ENCODE results near the gene MYPN. TPM values are rescaled to one million over a fixed set of nuclear protein-coding genes. Genes with fewer than 3 reads are reported as not detected.
"Not testable (repeated sequence)": the region's sequence is repeated elsewhere in the genome, so short reads cannot be mapped to it uniquely, and the experiment has no call there.

MYPN gene
- total RNA-seq, 1 experiment from 2014 or later: not detected

DNA sequence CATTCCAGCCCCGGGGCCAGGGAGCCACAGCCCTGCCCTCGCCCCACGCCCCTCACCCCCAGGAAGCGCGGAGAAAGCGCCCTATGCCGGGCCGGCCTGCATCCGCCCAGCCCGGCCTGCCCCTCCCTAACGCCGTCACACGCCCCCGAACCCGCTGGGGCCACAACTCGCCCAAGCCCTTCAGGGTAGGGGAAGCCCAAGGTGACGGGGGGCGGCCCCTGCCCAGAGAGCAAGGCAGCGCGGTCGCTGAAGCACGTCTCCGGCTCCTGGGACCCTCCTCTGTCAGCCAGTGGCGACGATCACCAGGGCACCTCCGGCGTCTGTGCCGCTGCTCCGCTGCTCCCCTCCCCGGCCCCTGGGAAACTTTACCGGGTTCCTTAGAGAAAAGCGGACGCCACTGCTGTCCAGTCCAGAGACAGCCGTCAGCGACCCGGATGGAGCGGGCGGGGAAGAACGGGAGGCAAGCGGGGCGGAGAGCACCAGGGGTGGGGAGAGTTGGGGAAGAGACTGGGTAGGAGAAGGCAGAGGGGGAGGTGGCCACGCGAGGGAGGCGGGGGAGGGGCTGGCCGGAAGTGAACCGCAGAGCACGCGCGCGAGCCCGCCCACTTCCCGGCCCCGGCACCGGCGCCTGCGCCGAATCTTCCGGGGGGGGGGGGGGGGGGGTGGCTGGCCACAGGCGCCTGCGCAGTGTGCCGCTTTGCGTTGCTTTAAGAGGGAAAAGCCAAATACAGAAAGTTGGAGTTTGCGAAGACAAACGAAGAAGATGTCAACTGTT lies 34.3 kb upstream of the MYPN start, which contains the start of gene HERC4:
HERC4 (minus strand) TSS at position 509 of the 775 bp plus-strand sequence. CDS start 2,175 bp downstream, outside the sequence.
- Histone ChIP-seq H3K4me3 (ENCODE audit: low read depth, low read length) (peak within 1 kb of the TSS; percentile 91), H3K9me3 (no peaks in the 10 kb centered on the region), H3K27me3 (replicated peaks; ENCODE audit: control insufficient read depth, insufficient read depth, low read length) (no peaks in the 10 kb centered on the region), H3K4me1 (peaks cover 18% of the 10 kb centered on the region), H3K36me3 (ENCODE audit: control insufficient read depth, insufficient read depth, low read length) (no peaks in the 10 kb centered on the region)
- no peak for TF ChIP-seq CTCF (IDR thresholded peaks at IDR 0.05; ENCODE audit: insufficient read depth in 1 of 2, low read depth in 1 of 2, low read length in 1 of 2, severe bottlenecking in 1 of 2, unreplicated experiment in 1 of 2)
- peak within 1 kb of the TSS; percentile 97 for H3K4me3 Mint-ChIP-seq (ENCODE audit: unreplicated experiment)
- H3K4me1 Mint-ChIP-seq (ENCODE audit: low read depth, unreplicated experiment): peaks cover 18% of the 10 kb centered on the region
- no TSS peak for BruUV-seq (replicated peaks)
- ChIA-PET CTCF (no interaction called here), POLR2A (interaction anchor here (0.6 to 1.0 kb wide), 3 partner anchors 191 to 880 kb away, joined by 3 to 5 read pairs (median 5); partner anchors contain the start of gene HNRNPH3)
- H3K36me3 Mint-ChIP-seq (ENCODE audit: insufficient read depth, unreplicated experiment): peaks cover 28% of the 10 kb centered on the region
- H3K27me3 Mint-ChIP-seq (ENCODE audit: insufficient read depth, unreplicated experiment): no peaks in the 10 kb centered on the region
- H3K9me3 Mint-ChIP-seq (ENCODE audit: unreplicated experiment): no peaks in the 10 kb centered on the region
- intact Hi-C loops (cut with micrococcal nuclease; ENCODE audit: unreplicated experiment): loop anchor here (1.0 to 10.0 kb wide), 5 partner anchors 82 to 257 kb away; partner anchors contain the start of genes HNRNPH3, PBLD and SIRT1
- H3K27ac Mint-ChIP-seq (ENCODE audit: unreplicated experiment): peak within 1 kb of the TSS; percentile 94
- peak; percentile 98 for DNase-seq

DNA sequence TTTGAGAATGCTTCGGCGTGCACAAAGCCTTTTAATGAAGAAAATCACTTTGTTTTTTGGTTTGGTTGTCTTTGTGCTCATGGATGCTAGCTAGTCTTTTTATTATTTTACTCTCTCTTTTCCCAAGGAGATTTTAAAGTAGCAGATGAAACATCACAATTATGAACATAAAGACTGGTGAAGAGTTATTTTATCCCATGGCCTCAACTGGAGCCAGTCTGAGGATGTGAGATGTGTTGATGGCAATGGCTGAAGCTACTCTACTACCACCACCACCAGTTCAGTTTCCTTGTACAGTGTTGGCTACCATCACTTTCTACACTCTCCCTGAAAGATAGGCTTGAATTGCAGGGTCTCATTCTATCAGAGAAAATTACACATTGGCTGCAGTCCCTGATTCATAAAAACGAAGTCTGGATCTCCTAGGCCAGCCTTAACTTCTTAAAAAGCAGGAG lies 33.7 kb upstream of the MYPN start:
- ChIA-PET POLR2A (interaction anchor here (0.6 to 0.7 kb wide), 2 partner anchors 256 to 880 kb away, joined by 5 read pairs; partner anchors contain the start of gene HNRNPH3), CTCF (interaction anchor here (0.6 kb wide), 1 partner anchor 884 kb away, joined by 4 read pairs; no protein-coding TSS in a partner anchor)
- Histone ChIP-seq H3K27me3 (replicated peaks; ENCODE audit: control insufficient read depth, insufficient read depth, low read length) (no peaks in the 10 kb centered on the region), H3K36me3 (ENCODE audit: control insufficient read depth, insufficient read depth, low read length) (no peaks in the 10 kb centered on the region), H3K4me3 (ENCODE audit: low read depth, low read length) (peak overlapping the region; percentile 21), H3K9me3 (no peaks in the 10 kb centered on the region), H3K4me1 (peaks cover 18% of the 10 kb centered on the region)
- TF ChIP-seq CTCF (IDR thresholded peaks at IDR 0.05; ENCODE audit: insufficient read depth in 1 of 2, low read depth in 1 of 2, low read length in 1 of 2, severe bottlenecking in 1 of 2, unreplicated experiment in 1 of 2): no peak
- no peaks in the 10 kb centered on the region for H3K27me3 Mint-ChIP-seq (ENCODE audit: insufficient read depth, unreplicated experiment)
- DNase-seq: no peak
- peaks cover 18% of the 10 kb centered on the region for H3K4me1 Mint-ChIP-seq (ENCODE audit: low read depth, unreplicated experiment)
- intact Hi-C loops (cut with micrococcal nuclease; ENCODE audit: unreplicated experiment): loop anchor here (1.0 to 10.0 kb wide), 3 partner anchors 81 to 257 kb away; partner anchors contain the start of genes HNRNPH3, PBLD and SIRT1
- peaks cover 22% of the 10 kb centered on the region for H3K36me3 Mint-ChIP-seq (ENCODE audit: insufficient read depth, unreplicated experiment)
- BruUV-seq (replicated peaks): TSS peak; percentile 90
- peak overlapping the region; percentile 94 for H3K27ac Mint-ChIP-seq (ENCODE audit: unreplicated experiment)
- peak overlapping the region; percentile 97 for H3K4me3 Mint-ChIP-seq (ENCODE audit: unreplicated experiment)
- H3K9me3 Mint-ChIP-seq (ENCODE audit: unreplicated experiment): no peaks in the 10 kb centered on the region

DNA sequence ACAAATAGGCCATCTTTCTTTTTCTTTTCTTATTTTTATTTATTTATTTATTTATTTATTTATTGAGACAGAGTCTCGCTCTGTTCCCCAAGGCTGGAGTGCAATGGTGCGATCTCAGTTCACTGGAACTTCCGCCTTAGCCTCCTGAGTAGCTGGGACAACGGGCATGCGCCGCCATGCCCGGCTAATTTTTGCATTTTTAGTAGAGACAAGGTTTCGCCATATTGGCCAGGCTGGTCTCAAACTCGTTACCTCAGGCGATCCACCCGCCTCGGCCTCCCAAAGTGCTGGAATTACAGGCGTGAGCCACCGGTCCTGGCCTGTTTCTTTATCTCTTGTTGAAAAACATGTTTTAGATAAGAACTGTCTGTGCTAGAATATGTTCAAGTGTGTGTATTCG lies 33.2 kb upstream of the MYPN start:
- ChIA-PET CTCF (interaction anchor here (0.6 kb wide), 1 partner anchor 883 kb away, joined by 4 read pairs; no protein-coding TSS in a partner anchor), POLR2A (interaction anchor here (0.6 to 0.7 kb wide), 2 partner anchors 255 to 879 kb away, joined by 5 read pairs; partner anchors contain the start of gene HNRNPH3)
- not testable (repeated sequence) for DNase-seq; H3K27me3 Mint-ChIP-seq (ENCODE audit: insufficient read depth, unreplicated experiment); H3K9me3 Mint-ChIP-seq (ENCODE audit: unreplicated experiment); H3K27ac Mint-ChIP-seq (ENCODE audit: unreplicated experiment); H3K36me3 ChIP-seq (ENCODE audit: control insufficient read depth, insufficient read depth, low read length); H3K27me3 ChIP-seq (replicated peaks; ENCODE audit: control insufficient read depth, insufficient read depth, low read length); H3K9me3 ChIP-seq; H3K4me3 Mint-ChIP-seq (ENCODE audit: unreplicated experiment); BruUV-seq (replicated peaks); H3K4me3 ChIP-seq (ENCODE audit: low read depth, low read length)
- intact Hi-C loops (cut with micrococcal nuclease; ENCODE audit: unreplicated experiment): loop anchor here (10.0 kb wide), 1 partner anchor 191 kb away; the partner anchor contains the start of gene SIRT1
- Mint-ChIP-seq H3K4me1 (ENCODE audit: low read depth, unreplicated experiment) (peaks cover 18% of the 10 kb centered on the region), H3K36me3 (ENCODE audit: insufficient read depth, unreplicated experiment) (peaks cover 17% of the 10 kb centered on the region)
- peaks cover 20% of the 10 kb centered on the region for H3K4me1 ChIP-seq
